ENCODE results near the gene KLHL29.
A peak's percentile ranks its signal among the peaks of the same experiment; 100 is the strongest.

KLHL29 gene

GRCh38 chr2:23518481-23519333, 133.7 kb downstream of the KLHL29 start:
- no peak for DNase-seq

- no peak for DNase-seq
Observed at GRCh38 chr2:23519334-23519651, 134.3 kb downstream of the KLHL29 start.

- DNase-seq, result no peak
Observed at GRCh38 chr2:23520256-23520655, 135.3 kb downstream of the KLHL29 start.

GRCh38 chr2:23521060-23521459, 136.1 kb downstream of the KLHL29 start:
- DNase-seq, result no peak

- no peak for DNase-seq
Observed at GRCh38 chr2:23522726-23523372, 137.9 kb downstream of the KLHL29 start.

GRCh38 chr2:23523373-23524260, 138.6 kb downstream of the KLHL29 start:
- no peak for DNase-seq

GRCh38 chr2:23524261-23524706, 139.3 kb downstream of the KLHL29 start:
- DNase-seq, result no peak

- no peak for DNase-seq
Observed at GRCh38 chr2:23525137-23525765, 140.3 kb downstream of the KLHL29 start.

- no peak for DNase-seq
Observed at GRCh38 chr2:23526114-23526513, 141.1 kb downstream of the KLHL29 start.

GRCh38 chr2:23526835-23527790, 142.1 kb downstream of the KLHL29 start:
- no peak for DNase-seq

- DNase-seq, result no peak
Observed at GRCh38 chr2:23528171-23528570, 143.2 kb downstream of the KLHL29 start.

GRCh38 chr2:23528690-23529089, 143.7 kb downstream of the KLHL29 start:
- DNase-seq, result no peak

GRCh38 chr2:23529659-23530058, 144.7 kb downstream of the KLHL29 start:
- DNase-seq, result no peak

GRCh38 chr2:23530206-23530908, 145.4 kb downstream of the KLHL29 start:
- DNase-seq, result peak; percentile 99

GRCh38 chr2:23530909-23531276, 145.9 kb downstream of the KLHL29 start:
- peak; percentile 39 for DNase-seq

- DNase-seq, result no peak
Observed at GRCh38 chr2:23531280-23531679, 146.3 kb downstream of the KLHL29 start.

- DNase-seq, result no peak
Observed at GRCh38 chr2:23531881-23532280, 146.9 kb downstream of the KLHL29 start.

GRCh38 chr2:23532391-23533337, 147.7 kb downstream of the KLHL29 start:
- DNase-seq, result peak; percentile 96

- peak; percentile 72 for DNase-seq
Observed at GRCh38 chr2:23533338-23533695, 148.3 kb downstream of the KLHL29 start.

GRCh38 chr2:23534771-23535170, 149.8 kb downstream of the KLHL29 start:
- DNase-seq, result no peak

All from NCI-H2171 (cell line).